Neural cell (in vitro differentiated cells): ENCODE data around the gene HOXD8. TPM values are rescaled to one million over a fixed set of nuclear protein-coding genes. Genes with fewer than 3 reads are reported as not detected.

ENCODE experiments used
- H2AFZ ChIP-seq: fragments of 200-600, 300-800 bp; sonication (generic), shearing (Covaris generic); 2 replicates; pipeline ENCODE4 v1.6.0; 2014; ENCODE audit warnings: low read depth, mild to moderate bottlenecking, antibody characterized with exemption, low read length, moderate library complexity
- H3F3A ChIP-seq: fragments of 200-600 bp; shearing (Covaris generic); 2 replicates; pipeline ENCODE4 v1.6.1; 2016; ENCODE audit warnings: mild to moderate bottlenecking, moderate library complexity, mixed read lengths, antibody characterized with exemption, low read length; ENCODE audit not compliant: insufficient read depth, poor library complexity, severe bottlenecking
- H3K27ac ChIP-seq: fragments of 200-600, 300-800 bp; sonication (generic), shearing (Covaris generic); 2 replicates; pipeline ENCODE4 v1.5.1; 2014; ENCODE audit warnings: mild to moderate bottlenecking, low read length, moderate library complexity
- H3K27me3 ChIP-seq: fragments of 300-800, 200-600 bp; sonication (generic), shearing (Covaris generic); 2 replicates; pipeline ENCODE4 v1.6.0; 2014; ENCODE audit warnings: mild to moderate bottlenecking, low read depth, low read length, moderate library complexity; ENCODE audit not compliant: insufficient read depth
- H3K36me3 ChIP-seq: fragments of 300-800, 200-600 bp; sonication (generic), shearing (Covaris generic); 2 replicates; pipeline ENCODE4 v1.5.1; 2014; ENCODE audit warnings: mild to moderate bottlenecking, antibody characterized with exemption, low read length, moderate library complexity; ENCODE audit not compliant: insufficient read depth
- H3K4me2 ChIP-seq: fragments of 300-800, 200-600 bp; sonication (generic), shearing (Covaris generic); 2 replicates; pipeline ENCODE4 v1.6.0; 2014; ENCODE audit warnings: mild to moderate bottlenecking, low read length
- H3K4me3 ChIP-seq: fragments of 300-800, 200-600 bp; sonication (generic), shearing (Covaris generic); 2 replicates; pipeline ENCODE4 v1.5.1; 2014; ENCODE audit warnings: mild to moderate bottlenecking, low read length, moderate library complexity
- H3K79me2 ChIP-seq: fragments of 200-600 bp; shearing (Covaris generic); replicated peaks from 2 replicates; pipeline ENCODE4 v1.6.0; 2014; ENCODE audit warnings: mild to moderate bottlenecking, low read length, moderate library complexity; ENCODE audit not compliant: insufficient read depth
- H3K9ac ChIP-seq: fragments of 300-800, 200-600 bp; sonication (generic), shearing (Covaris generic); 2 replicates; pipeline ENCODE4 v1.6.1; 2016; ENCODE audit warnings: mild to moderate bottlenecking, low read length, mixed read lengths
- H3K9me2 ChIP-seq: fragments of 200-600 bp; shearing (Covaris generic); 2 replicates; pipeline ENCODE4 v1.6.1; 2016; ENCODE audit warnings: mild to moderate bottlenecking, low read length, mixed read lengths; ENCODE audit not compliant: insufficient read depth
- H3K9me3 ChIP-seq: fragments of 200-600, 300-800 bp; sonication (generic), shearing (Covaris generic); 2 replicates; pipeline ENCODE4 v1.6.1; 2016; ENCODE audit warnings: mild to moderate bottlenecking, mixed run types, low read length, moderate library complexity, mixed read lengths
- H4K20me1 ChIP-seq: fragments of 200-600 bp; shearing (Covaris generic); 2 replicates; pipeline ENCODE4 v1.6.1; 2016; ENCODE audit warnings: mild to moderate bottlenecking, mixed run types; ENCODE audit not compliant: insufficient read depth
- CTCF ChIP-seq: fragments of 450-650 bp; IDR thresholded peaks from 2 replicates; pipeline ENCODE4 v1.5.1; 2014; ENCODE audit warnings: antibody characterized with exemption, mild to moderate bottlenecking, moderate library complexity; ENCODE audit not compliant: poor library complexity, severe bottlenecking
- EP300 ChIP-seq: fragments of 450-650 bp; conservative IDR thresholded peaks from 2 replicates; pipeline ENCODE4 v1.6.1; 2014; ENCODE audit warnings: antibody characterized with exemption, mild to moderate bottlenecking, moderate library complexity; ENCODE audit not compliant: poor library complexity, severe bottlenecking
- EZH2 ChIP-seq: fragments of 200-600, 300-800 bp; shearing (Covaris generic), sonication (generic); IDR thresholded peaks from 2 replicates; pipeline ENCODE4 v1.6.1; 2014; ENCODE audit warnings: antibody characterized with exemption, low read length, borderline replicate concordance, mild to moderate bottlenecking; ENCODE audit not compliant: insufficient read depth, poor library complexity, severe bottlenecking
- MXI1 ChIP-seq: fragments of 450-650 bp; conservative IDR thresholded peaks from 2 replicates; pipeline ENCODE4 v1.6.1; 2014; ENCODE audit warnings: antibody characterized with exemption, mild to moderate bottlenecking; ENCODE audit not compliant: poor library complexity, severe bottlenecking
- POLR2AphosphoS5 ChIP-seq: IDR thresholded peaks from 2 replicates; pipeline ENCODE4 v1.6.1; 2012
- RAD21 ChIP-seq: fragments of 450-650 bp; conservative IDR thresholded peaks from 2 replicates; pipeline ENCODE4 v1.6.1; 2014; ENCODE audit warnings: antibody characterized with exemption, mild to moderate bottlenecking, moderate library complexity
- REST ChIP-seq: IDR thresholded peaks from 2 replicates; pipeline ENCODE4 v1.6.1; 2012; ENCODE audit warnings: borderline replicate concordance
- SMC3 ChIP-seq: fragments of 450-650 bp; conservative IDR thresholded peaks from 2 replicates; pipeline ENCODE4 v1.6.1; 2014; ENCODE audit warnings: antibody characterized with exemption, mild to moderate bottlenecking, moderate library complexity; ENCODE audit not compliant: poor library complexity
- TAF1 ChIP-seq: IDR thresholded peaks from 2 replicates; pipeline ENCODE4 v1.6.1; 2012; ENCODE audit warnings: low read depth
- polyA plus RNA-seq: library from polyadenylated mRNA; depleted of rRNA; stranded (reverse); fragments of >200 nt; gene quantifications from 2 replicates; pipeline ENCODE4 v1.2.3, GENCODE V29; 2014

HOXD8 gene
- polyA plus RNA-seq, 1 donor from 2014 or later: not detected

- peaks cover 7% of the 10 kb centered on the region for H3K9me3 ChIP-seq
- TF ChIP-seq SMC3: no peak
- TF ChIP-seq POLR2AphosphoS5: peak; percentile 64
- H3K9me2 ChIP-seq: no peaks in the 10 kb centered on the region
- H3K4me2 ChIP-seq: no peak overlapping the region
- H3K9ac ChIP-seq: no peak overlapping the region
- no peaks in the 10 kb centered on the region for H3K79me2 ChIP-seq
- H3K4me3 ChIP-seq: no peak overlapping the region
- H3K36me3 ChIP-seq: no peaks in the 10 kb centered on the region
- no peaks in the 10 kb centered on the region for H3F3A ChIP-seq
- H2AFZ ChIP-seq: no peak overlapping the region
- H3K27ac ChIP-seq: no peak overlapping the region
- H3K27me3 ChIP-seq: peaks cover 99% of the 10 kb centered on the region
- H4K20me1 ChIP-seq: no peaks in the 10 kb centered on the region
Observed at GRCh38 chr2:176096243-176096985, 33.1 kb upstream of the HOXD8 start.

DNA sequence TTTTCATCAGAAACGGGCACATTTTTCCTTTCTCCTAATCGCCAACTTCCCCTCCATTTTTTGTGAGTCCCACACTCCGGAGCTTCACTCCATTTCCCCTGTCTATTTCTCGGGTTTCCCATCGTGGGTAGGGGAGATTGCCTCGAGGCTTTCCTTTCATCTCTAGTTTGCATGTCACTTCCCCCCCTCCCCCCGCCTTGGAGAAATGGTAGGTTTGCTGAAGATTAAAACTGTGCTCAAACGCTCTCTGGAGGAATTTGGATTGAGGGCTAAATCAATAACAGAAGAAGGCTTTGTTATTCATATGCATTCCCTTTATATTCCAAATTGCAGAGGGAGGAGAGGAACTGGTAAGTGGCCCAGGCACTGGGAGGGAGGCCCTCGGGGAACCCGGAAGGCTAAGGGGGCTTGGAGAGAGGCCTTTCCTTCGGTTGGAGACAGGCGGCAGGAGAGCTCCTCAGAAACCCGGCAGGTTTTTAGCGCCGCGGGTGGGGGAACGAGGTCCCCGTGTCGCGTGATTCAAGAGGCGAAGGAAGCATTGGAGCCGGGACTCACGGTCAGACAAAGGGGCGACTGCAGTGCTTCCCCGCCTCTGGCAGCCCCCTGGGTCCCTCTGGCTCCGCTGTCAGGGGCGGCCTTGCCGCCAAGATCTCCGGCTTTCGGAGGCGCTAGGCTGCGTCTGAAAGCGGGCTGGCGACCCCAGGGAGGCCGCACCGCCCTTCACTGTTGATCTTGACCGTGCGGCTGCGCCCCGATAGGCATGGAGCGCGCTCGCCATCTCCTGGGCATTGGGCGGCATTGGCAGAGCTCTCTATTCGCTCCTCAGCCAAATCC is 32.3 kb upstream of the HOXD8 start:
- Histone ChIP-seq H3K27me3 (peaks cover 99% of the 10 kb centered on the region), H3K4me3 (peak overlapping the region; percentile 64), H3K36me3 (no peaks in the 10 kb centered on the region), H3K4me2 (peak overlapping the region; percentile 44), H3K79me2 (no peaks in the 10 kb centered on the region), H3K9me2 (no peaks in the 10 kb centered on the region), H4K20me1 (no peaks in the 10 kb centered on the region), H3F3A (no peaks in the 10 kb centered on the region), H3K9me3 (peaks cover 7% of the 10 kb centered on the region), H3K9ac (no peak overlapping the region), H2AFZ (no peak overlapping the region), H3K27ac (no peak overlapping the region)
- peak; percentile 86 for TF ChIP-seq CTCF
- peak; percentile 84 for TF ChIP-seq SMC3
- no peak for TF ChIP-seq REST
- TF ChIP-seq EZH2: no peak
- TF ChIP-seq RAD21: peak; percentile 86
- no peak for TF ChIP-seq POLR2AphosphoS5
- TF ChIP-seq MXI1: no peak
- no peak for TF ChIP-seq EP300
- no peak for TF ChIP-seq TAF1
